GM19099 (cell line): ENCODE data around the gene GHR.

Source experiments
- POLR2A ChIP-seq: IDR thresholded peaks from 3 replicates; pipeline ENCODE4 v1.6.1; 2011; ENCODE audit warnings: low read depth; ENCODE audit not compliant: insufficient read length; ENCODE audit errors: extremely low read depth

The GHR gene

DNA sequence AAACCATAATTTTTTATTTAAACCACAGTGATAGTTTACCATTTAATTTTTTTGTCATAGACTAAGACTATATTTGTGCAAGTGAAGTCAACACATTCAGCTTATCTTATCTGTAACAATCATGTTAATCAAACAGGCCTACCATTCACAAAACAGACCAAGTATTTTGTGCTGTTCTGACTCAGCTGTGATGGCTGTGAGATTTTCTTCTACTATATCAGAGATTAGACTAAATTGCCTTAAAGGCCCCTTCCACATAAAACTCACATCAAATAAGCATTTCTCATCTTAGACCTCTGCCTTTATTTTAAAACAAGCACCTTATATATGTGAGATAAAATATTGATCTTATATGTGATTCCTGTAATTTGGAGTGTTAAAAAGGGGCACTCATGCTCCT lies 346.8 kb downstream of the GHR start:
- no peak for TF ChIP-seq POLR2A
